ENCODE results near the gene UBFD1. TPM values are rescaled to one million over a fixed set of nuclear protein-coding genes. Genes with fewer than 3 reads are reported as not detected.

Gene UBFD1
- total and polyA plus RNA-seq, 2 donors from 2014 or later: 20.8 to 52.8 TPM

- intact Hi-C loops (cut with DNase I): no loop called here
- peaks cover 0 to 30% (median 19%) of the 10 kb centered on the region in 3 donors for H3K36me3 ChIP-seq (ENCODE audit: control insufficient read depth in 2 of 3, insufficient read depth in 3 of 3, low read length in 3 of 3)
- FAIRE-seq: no peak
- TF ChIP-seq CTCF (IDR thresholded peaks at IDR 0.05; ENCODE audit: borderline replicate concordance, extremely low read depth, insufficient read depth): no peak
- no peaks in the 10 kb centered on the region for H3K9me3 ChIP-seq (ENCODE audit: control insufficient read depth in 2 of 3, insufficient read depth in 1 of 3, low read length in 3 of 3)
- DNase-seq: no peak
- H3K27ac ChIP-seq (ENCODE audit: low read depth in 2 of 2, low read length in 2 of 2): no peak overlapping the region
- H3K4me1 ChIP-seq (ENCODE audit: control insufficient read depth in 2 of 3, insufficient read depth in 2 of 3, low read depth in 1 of 3, low read length in 3 of 3): no peaks in the 10 kb centered on the region
- H3K4me3 ChIP-seq (ENCODE audit: low read length in 3 of 3): no peak overlapping the region
- H3K27me3 ChIP-seq (ENCODE audit: control insufficient read depth, insufficient read depth, low read length): no peaks in the 10 kb centered on the region
- no peak overlapping the region for H3K9ac ChIP-seq (ENCODE audit: low read length in 3 of 3)
Measured at GRCh38 chr16:23544436-23544835, 13.1 kb upstream of the UBFD1 start.

GRCh38 chr16:23549938-23550337, 7.6 kb upstream of the UBFD1 start:
- no peak overlapping the region for H3K9ac ChIP-seq (ENCODE audit: low read length in 3 of 3)
- peaks cover 0 to 44% (median 27%) of the 10 kb centered on the region in 3 donors for H3K36me3 ChIP-seq (ENCODE audit: control insufficient read depth in 2 of 3, insufficient read depth in 3 of 3, low read length in 3 of 3)
- H3K4me3 ChIP-seq (ENCODE audit: low read length in 3 of 3): no peak overlapping the region
- TF ChIP-seq CTCF (IDR thresholded peaks at IDR 0.05; ENCODE audit: borderline replicate concordance, extremely low read depth, insufficient read depth): no peak
- no peaks in the 10 kb centered on the region for H3K4me1 ChIP-seq (ENCODE audit: control insufficient read depth in 2 of 3, insufficient read depth in 2 of 3, low read depth in 1 of 3, low read length in 3 of 3)
- H3K27me3 ChIP-seq (ENCODE audit: control insufficient read depth, insufficient read depth, low read length): no peaks in the 10 kb centered on the region
- H3K27ac ChIP-seq (ENCODE audit: low read depth in 2 of 2, low read length in 2 of 2): no peak overlapping the region
- no peaks in the 10 kb centered on the region for H3K9me3 ChIP-seq (ENCODE audit: control insufficient read depth in 2 of 3, insufficient read depth in 1 of 3, low read length in 3 of 3)
- DNase-seq: no peak
- intact Hi-C loops (cut with DNase I): no loop called here
- FAIRE-seq: no peak

- DNase-seq: no peak
- Histone ChIP-seq H3K9ac (ENCODE audit: low read length in 3 of 3) (no peak overlapping the region), H3K4me1 (ENCODE audit: control insufficient read depth in 2 of 3, insufficient read depth in 2 of 3, low read depth in 1 of 3, low read length in 3 of 3) (peaks cover 0 to 5% (median 0%) of the 10 kb centered on the region in 3 donors), H3K27me3 (ENCODE audit: control insufficient read depth, insufficient read depth, low read length) (no peaks in the 10 kb centered on the region), H3K27ac (ENCODE audit: low read depth in 2 of 2, low read length in 2 of 2) (no peak overlapping the region), H3K9me3 (ENCODE audit: control insufficient read depth in 2 of 3, insufficient read depth in 1 of 3, low read length in 3 of 3) (no peaks in the 10 kb centered on the region), H3K4me3 (ENCODE audit: low read length in 3 of 3) (no peak overlapping the region), H3K36me3 (ENCODE audit: control insufficient read depth in 2 of 3, insufficient read depth in 3 of 3, low read length in 3 of 3) (peaks cover 0 to 30% (median 19%) of the 10 kb centered on the region in 3 donors)
- intact Hi-C loops (cut with DNase I): no loop called here
- TF ChIP-seq CTCF (IDR thresholded peaks at IDR 0.05; ENCODE audit: borderline replicate concordance, extremely low read depth, insufficient read depth): no peak
- FAIRE-seq: no peak
Measured at GRCh38 chr16:23552161-23552560, 5.4 kb upstream of the UBFD1 start.

GRCh38 chr16:23554536-23554935, 3.0 kb upstream of the UBFD1 start:
- no peaks in the 10 kb centered on the region for H3K27me3 ChIP-seq (ENCODE audit: control insufficient read depth, insufficient read depth, low read length)
- no peak overlapping the region for H3K9ac ChIP-seq (ENCODE audit: low read length in 3 of 3)
- DNase-seq (no peak), FAIRE-seq (no peak)
- no peak overlapping the region for H3K27ac ChIP-seq (ENCODE audit: low read depth in 2 of 2, low read length in 2 of 2)
- no peaks in the 10 kb centered on the region for H3K9me3 ChIP-seq (ENCODE audit: control insufficient read depth in 2 of 3, insufficient read depth in 1 of 3, low read length in 3 of 3)
- peaks cover 0 to 24% (median 13%) of the 10 kb centered on the region in 3 donors for H3K36me3 ChIP-seq (ENCODE audit: control insufficient read depth in 2 of 3, insufficient read depth in 3 of 3, low read length in 3 of 3)
- intact Hi-C loops (cut with DNase I): no loop called here
- H3K4me3 ChIP-seq (ENCODE audit: low read length in 3 of 3): no peak overlapping the region
- peaks cover 0 to 7% (median 3%) of the 10 kb centered on the region in 3 donors for H3K4me1 ChIP-seq (ENCODE audit: control insufficient read depth in 2 of 3, insufficient read depth in 2 of 3, low read depth in 1 of 3, low read length in 3 of 3)
- TF ChIP-seq CTCF (IDR thresholded peaks at IDR 0.05; ENCODE audit: borderline replicate concordance, extremely low read depth, insufficient read depth): no peak

All from kidney (tissue), 14 donors.